Measurements from ENCODE around the gene B9D1. TPM values are rescaled to one million over a fixed set of nuclear protein-coding genes. Genes with fewer than 3 reads are reported as not detected.

The B9D1 gene
- total and polyA plus RNA-seq, 11 donors: 5.6 to 27.9 (median 10.7) TPM

GRCh38 chr17:19386051-19386929 lies 23.8 kb upstream of the B9D1 start:
- Histone ChIP-seq H3K36me3 (peaks cover 0 to 43% (median 34%) of the 10 kb centered on the region in 9 donors), H3K27ac (peak overlapping the region; percentile 22 to 96 (median 84)), H3K4me1 (peaks cover 0 to 71% (median 47%) of the 10 kb centered on the region in 12 donors), H3K4me3 (peak overlapping the region in 10 of 12 donors; percentile 19 to 58 (median 41)), H3K27me3 (no peaks in the 10 kb centered on the region), H3K9me3 (no peaks in the 10 kb centered on the region)
- intact Hi-C loops (cut with DNase I): no loop called here
- ATAC-seq: peak in 2 of 4 donors; percentile 43 to 58
- WGBS, 4 donors: 52 to 56% (median 56%) methylated on average over 15 to 20 of the region's 20 CpGs
- peak in 3 of 5 donors; percentile 70 to 81 (median 73) for DNase-seq
- TF ChIP-seq CTCF (IDR thresholded peaks at IDR 0.05): no peak

- H3K4me1 ChIP-seq: peaks cover 0 to 71% (median 47%) of the 10 kb centered on the region in 12 donors
- DNase-seq (no peak), ATAC-seq (no peak)
- TF ChIP-seq POLR2A (IDR thresholded peaks at IDR 0.05) (no peak), CTCF (IDR thresholded peaks at IDR 0.05) (no peak)
- peak overlapping the region in 5 of 12 donors; percentile 9 to 58 (median 54) for H3K4me3 ChIP-seq
- no peaks in the 10 kb centered on the region for H3K9me3 ChIP-seq
- peak overlapping the region; percentile 42 to 96 (median 84) for H3K27ac ChIP-seq
- H3K36me3 ChIP-seq: peaks cover 0 to 51% (median 41%) of the 10 kb centered on the region in 9 donors
- intact Hi-C loops (cut with DNase I): no loop called here
- H3K27me3 ChIP-seq: no peaks in the 10 kb centered on the region
- 78 to 90% (median 85%) methylated on average over 9 of the region's 9 CpGs for WGBS, 4 donors
Measured at GRCh38 chr17:19385521-19385983, 23.0 kb upstream of the B9D1 start.

GRCh38 chr17:19384723-19385391 lies 22.3 kb upstream of the B9D1 start:
- WGBS, 4 donors: 35 to 58% (median 44%) methylated on average over 11 to 16 of the region's 16 CpGs
- DNase-seq: peak; percentile 78 to 94 (median 87)
- H3K9me3 ChIP-seq: no peaks in the 10 kb centered on the region
- H3K4me3 ChIP-seq: peak overlapping the region in 6 of 12 donors; percentile 9 to 58 (median 36)
- intact Hi-C loops (cut with DNase I): no loop called here
- no peak for TF ChIP-seq CTCF (IDR thresholded peaks at IDR 0.05)
- no peak for TF ChIP-seq POLR2A (IDR thresholded peaks at IDR 0.05)
- peaks cover 0 to 76% (median 47%) of the 10 kb centered on the region in 12 donors for H3K4me1 ChIP-seq
- H3K36me3 ChIP-seq: peaks cover 0 to 58% (median 48%) of the 10 kb centered on the region in 9 donors
- peak; percentile 48 to 74 (median 66) for ATAC-seq
- H3K27ac ChIP-seq: peak overlapping the region; percentile 42 to 96 (median 84)
- no peaks in the 10 kb centered on the region for H3K27me3 ChIP-seq

Data from heart left ventricle (tissue), 16 donors.